ENCODE results near the gene PHC1.

GRCh38 chr12:8909752-8910151 lies 4.6 kb upstream of the PHC1 start:
- TF ChIP-seq POLR2A (IDR thresholded peaks at IDR 0.05) (no peak), CTCF (IDR thresholded peaks at IDR 0.05) (no peak)

All from sigmoid colon (tissue), 3 donors.